Effector memory CD8-positive, alpha-beta T cell (primary cell): Measurements from ENCODE around the gene SCGB3A2.

Experiments used
- ATAC-seq: fragments of 150-1000 bp; cut with Tn5 transposase; replicated peaks from 2 replicates; pipeline ENCODE4 v1.10.0; 2021; ENCODE audit warnings: mild to moderate bottlenecking, moderate library complexity
- DNase-seq, 3 experiments: peaks; one replicate each; pipeline ENCODE4 v3.0.0; 2021
- H3K27ac Mint-ChIP-seq, 2 donors: one replicate each; pipeline ENCODE4 v1.8.0; 2022; ENCODE audit warnings: mild to moderate bottlenecking in 2 of 2, mixed read lengths in 2 of 2, moderate library complexity in 2 of 2
- H3K27me3 Mint-ChIP-seq, 2 donors: one replicate each; pipeline ENCODE4 v1.8.0; 2022; ENCODE audit warnings: mixed read lengths in 2 of 2
- H3K36me3 Mint-ChIP-seq: one replicate; pipeline ENCODE4 v1.8.0; 2022; ENCODE audit warnings: mild to moderate bottlenecking, moderate library complexity, mixed read lengths; ENCODE audit not compliant: insufficient read depth
- H3K4me1 Mint-ChIP-seq, 2 donors: one replicate each; pipeline ENCODE4 v1.8.0; 2022; ENCODE audit warnings: low read depth in 2 of 2, mixed read lengths in 2 of 2
- H3K4me3 Mint-ChIP-seq, 2 donors: one replicate each; pipeline ENCODE4 v1.8.0; 2022; ENCODE audit warnings: mild to moderate bottlenecking in 2 of 2, mixed read lengths in 2 of 2, moderate library complexity in 2 of 2
- H3K9me3 Mint-ChIP-seq, 2 donors: one replicate each; pipeline ENCODE4 v1.8.0; 2022; ENCODE audit warnings: mixed read lengths in 2 of 2
- total RNA-seq, 9 experiments: gene quantifications; one replicate each; lab custom pipeline; 2026; lab: John Stamatoyannopoulos, UW

SCGB3A2 gene, protein sequence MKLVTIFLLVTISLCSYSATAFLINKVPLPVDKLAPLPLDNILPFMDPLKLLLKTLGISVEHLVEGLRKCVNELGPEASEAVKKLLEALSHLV
- 0 to 0.13 (median 0) reads per million in 9 experiments for total RNA-seq

DNA sequence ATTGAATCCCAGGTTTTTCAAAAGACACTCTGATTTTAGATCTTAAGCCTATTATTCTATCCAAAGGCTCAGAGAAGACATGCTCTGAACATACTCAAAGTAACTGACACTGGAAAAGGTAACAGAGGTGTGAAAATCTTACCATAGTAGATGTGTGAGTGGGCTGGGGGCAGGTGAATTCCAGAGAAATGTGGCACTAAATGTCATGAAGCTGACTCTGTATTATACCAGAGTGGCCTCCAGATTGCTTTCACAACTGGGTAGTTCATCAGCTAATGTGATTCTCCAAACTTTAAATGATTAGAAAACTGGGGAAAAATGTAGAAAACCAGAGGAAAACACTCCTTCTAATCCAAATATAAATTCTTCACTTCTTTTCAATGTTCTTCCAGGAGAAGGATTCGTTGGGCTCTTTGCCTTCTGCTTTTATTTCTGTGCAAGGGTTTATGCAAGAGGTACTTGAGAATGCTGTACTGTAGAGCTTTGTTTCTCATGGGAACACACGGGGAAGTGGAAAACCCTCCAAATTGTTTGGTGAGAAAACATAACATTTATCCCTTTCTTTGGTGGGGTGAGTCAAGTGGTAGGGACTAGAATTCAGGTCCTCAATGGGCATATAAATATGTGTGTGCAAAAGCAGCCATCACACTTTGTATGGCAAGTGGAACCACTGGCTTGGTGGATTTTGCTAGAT lies at the start of gene SCGB3A2:
SCGB3A2 (plus strand) TSS at position 646 of the 694 bp plus-strand sequence. CDS start 93 bp downstream, outside the sequence.
- Mint-ChIP-seq H3K27me3 (peaks cover 31 to 33% of the 10 kb centered on the region in 2 donors), H3K27ac (no peak within 1 kb of the TSS), H3K36me3 (no peaks in the 10 kb centered on the region), H3K4me1 (no peaks in the 10 kb centered on the region), H3K9me3 (no peaks in the 10 kb centered on the region), H3K4me3 (no peak within 1 kb of the TSS)
- ATAC-seq = no peak
- no peak for DNase-seq

DNA sequence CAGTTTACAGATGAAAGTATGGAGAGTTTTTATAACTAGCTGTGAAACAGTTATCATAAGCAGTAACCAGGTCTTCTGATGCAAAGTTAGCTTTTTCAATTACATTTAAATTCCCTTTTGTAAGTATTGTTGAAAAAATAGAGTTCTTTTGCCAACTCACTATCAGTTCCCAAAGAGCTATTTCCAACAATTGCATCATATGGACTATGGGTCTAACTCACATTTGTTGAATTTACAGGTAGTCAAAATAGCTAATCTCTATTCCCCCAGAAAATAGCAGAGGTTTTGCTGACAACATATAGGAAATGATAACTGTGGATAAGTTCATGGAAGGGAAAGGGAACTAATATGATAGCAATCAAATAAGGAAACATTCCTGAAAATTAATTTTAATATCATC lies 48.5 kb upstream of the SCGB3A2 start:
- Mint-ChIP-seq H3K9me3 (no peaks in the 10 kb centered on the region), H3K4me1 (no peaks in the 10 kb centered on the region), H3K27me3 (peaks cover 28 to 45% of the 10 kb centered on the region in 2 donors), H3K36me3 (no peaks in the 10 kb centered on the region), H3K4me3 (no peak overlapping the region), H3K27ac (no peak overlapping the region)
- ATAC-seq (no peak), DNase-seq (no peak)

DNA sequence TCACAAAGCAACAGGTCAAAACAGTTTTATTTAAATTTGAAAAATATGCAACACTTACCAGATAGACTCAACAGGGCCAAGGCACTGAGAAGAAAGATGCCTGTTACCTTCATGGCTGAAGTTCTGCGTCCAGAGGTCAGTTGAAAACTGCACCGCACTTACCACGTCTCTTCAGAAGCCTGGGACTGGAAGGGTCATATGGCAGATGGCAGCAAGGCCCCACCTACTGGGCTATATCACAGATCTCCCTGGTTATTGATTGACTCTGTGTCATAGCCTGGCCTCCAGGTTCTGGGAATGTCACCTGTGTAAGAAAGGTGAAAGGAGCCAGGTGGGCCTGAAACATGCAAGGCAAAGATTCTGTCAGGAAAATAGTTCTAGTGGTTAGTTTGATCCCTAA lies 47.0 kb upstream of the SCGB3A2 start, which contains the start of gene SPINK1:
SPINK1 (minus strand) TSS at position 207 of the 400 bp plus-strand sequence; CDS start at position 113, 94 bp downstream.
- H3K27ac Mint-ChIP-seq = no peak within 1 kb of the TSS
- peaks cover 28 to 33% of the 10 kb centered on the region in 2 donors for H3K27me3 Mint-ChIP-seq
- H3K4me1 Mint-ChIP-seq = no peaks in the 10 kb centered on the region

DNA sequence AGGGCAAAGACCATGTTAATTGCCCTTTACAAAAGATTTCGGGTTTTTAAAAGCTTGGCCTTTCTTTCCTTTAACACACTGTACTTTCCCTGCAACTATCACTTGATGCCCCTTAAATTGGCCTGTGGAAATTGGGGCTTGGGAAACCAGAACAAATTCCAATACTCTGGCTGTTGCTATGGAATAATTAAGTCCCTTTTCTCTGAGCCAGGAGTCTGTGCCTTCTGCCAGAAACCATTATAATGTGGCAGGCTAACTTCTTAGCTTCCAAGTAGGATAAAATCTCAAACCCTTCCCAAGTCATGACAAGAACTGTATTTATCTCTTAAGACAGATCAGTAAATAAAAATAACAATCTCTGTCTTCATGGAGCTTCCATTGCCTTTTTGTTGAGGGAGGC lies 46.0 kb upstream of the SCGB3A2 start:
- ATAC-seq = no peak
- no peaks in the 10 kb centered on the region for H3K36me3 Mint-ChIP-seq
- H3K27ac Mint-ChIP-seq = no peak overlapping the region
- no peaks in the 10 kb centered on the region for H3K4me1 Mint-ChIP-seq
- no peaks in the 10 kb centered on the region for H3K9me3 Mint-ChIP-seq
- DNase-seq = no peak
- H3K4me3 Mint-ChIP-seq = no peak overlapping the region
- H3K27me3 Mint-ChIP-seq = peaks cover 22 to 33% of the 10 kb centered on the region in 2 donors

More for the DNA sequence above, 47.0 kb upstream of the SCGB3A2 start, which contains the start of gene SPINK1:
- DNase-seq = no peak
- Mint-ChIP-seq H3K9me3 (no peaks in the 10 kb centered on the region), H3K4me3 (no peak within 1 kb of the TSS), H3K36me3 (no peaks in the 10 kb centered on the region)
- no peak for ATAC-seq

DNA sequence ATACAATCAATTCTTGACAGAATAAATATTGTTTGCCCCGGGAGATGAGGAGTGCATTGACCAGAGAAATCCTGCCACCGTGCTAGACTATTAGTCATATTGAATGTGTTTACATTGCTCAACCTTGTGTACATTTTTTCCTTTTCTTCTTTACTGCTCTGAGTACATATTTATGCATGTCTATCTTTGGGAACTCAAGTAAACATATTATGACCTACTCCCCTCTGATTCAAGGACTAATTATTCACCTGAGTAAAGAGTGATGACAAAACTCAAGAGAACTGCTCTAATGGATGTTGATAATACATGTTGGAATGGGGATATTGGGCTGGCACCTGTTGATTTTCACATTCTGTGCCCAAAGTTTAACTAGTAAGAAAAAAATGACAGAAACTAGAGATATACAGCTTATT lies 43.1 kb upstream of the SCGB3A2 start:
- H3K27ac Mint-ChIP-seq = no peak overlapping the region
- ATAC-seq (no peak), DNase-seq (no peak)
- no peaks in the 10 kb centered on the region for H3K4me1 Mint-ChIP-seq
- H3K27me3 Mint-ChIP-seq = peaks cover 0 to 8% of the 10 kb centered on the region in 2 donors
- H3K36me3 Mint-ChIP-seq = no peaks in the 10 kb centered on the region
- no peaks in the 10 kb centered on the region for H3K9me3 Mint-ChIP-seq
- no peak overlapping the region for H3K4me3 Mint-ChIP-seq

DNA sequence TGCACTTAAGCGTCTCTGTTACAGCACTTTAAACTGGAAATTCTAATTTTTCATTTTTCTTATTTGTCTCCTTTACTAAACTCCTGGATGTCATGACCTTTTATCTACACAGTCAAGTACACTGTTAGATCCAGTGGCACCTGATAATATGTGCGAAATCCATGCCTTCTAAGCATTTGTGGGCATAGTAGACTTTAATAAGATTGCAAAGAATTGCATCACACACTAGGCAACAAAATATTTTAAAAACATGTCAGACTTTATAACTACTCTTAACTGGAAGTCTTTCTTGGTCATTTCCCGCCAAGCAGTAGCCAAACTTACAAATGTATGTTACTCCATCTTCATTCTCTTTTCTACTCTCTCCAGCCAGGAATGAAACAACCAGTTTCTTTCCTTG lies 42.1 kb upstream of the SCGB3A2 start:
- Mint-ChIP-seq H3K27ac (no peak overlapping the region), H3K4me3 (no peak overlapping the region), H3K9me3 (no peaks in the 10 kb centered on the region), H3K36me3 (no peaks in the 10 kb centered on the region), H3K27me3 (peaks cover 0 to 8% of the 10 kb centered on the region in 2 donors), H3K4me1 (no peaks in the 10 kb centered on the region)
- DNase-seq = no peak
- no peak for ATAC-seq

DNA sequence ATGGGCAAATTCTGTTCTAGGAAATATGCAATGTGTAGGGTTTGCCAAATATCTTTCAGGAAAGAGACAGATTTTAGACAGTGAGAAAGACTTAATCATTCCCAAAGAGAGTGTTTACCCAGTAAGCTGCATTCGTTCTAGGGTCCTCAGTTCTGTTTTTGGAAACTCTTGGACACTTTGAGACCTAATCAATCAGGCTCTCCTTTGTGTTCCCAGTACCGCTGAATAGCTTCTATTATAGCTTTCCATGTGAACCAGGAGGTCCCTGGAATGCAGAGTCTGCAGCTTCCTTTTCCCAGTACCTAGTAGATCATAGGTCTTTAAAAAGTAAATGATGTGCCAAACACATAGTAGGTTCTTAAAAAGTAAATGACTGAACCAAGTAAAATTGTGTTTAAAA lies 35.6 kb upstream of the SCGB3A2 start:
- ATAC-seq (no peak), DNase-seq (no peak)
- no peaks in the 10 kb centered on the region for H3K9me3 Mint-ChIP-seq
- no peaks in the 10 kb centered on the region for H3K36me3 Mint-ChIP-seq
- peaks cover 15 to 39% of the 10 kb centered on the region in 2 donors for H3K27me3 Mint-ChIP-seq
- no peak overlapping the region for H3K4me3 Mint-ChIP-seq
- H3K4me1 Mint-ChIP-seq = no peaks in the 10 kb centered on the region
- no peak overlapping the region for H3K27ac Mint-ChIP-seq

DNA sequence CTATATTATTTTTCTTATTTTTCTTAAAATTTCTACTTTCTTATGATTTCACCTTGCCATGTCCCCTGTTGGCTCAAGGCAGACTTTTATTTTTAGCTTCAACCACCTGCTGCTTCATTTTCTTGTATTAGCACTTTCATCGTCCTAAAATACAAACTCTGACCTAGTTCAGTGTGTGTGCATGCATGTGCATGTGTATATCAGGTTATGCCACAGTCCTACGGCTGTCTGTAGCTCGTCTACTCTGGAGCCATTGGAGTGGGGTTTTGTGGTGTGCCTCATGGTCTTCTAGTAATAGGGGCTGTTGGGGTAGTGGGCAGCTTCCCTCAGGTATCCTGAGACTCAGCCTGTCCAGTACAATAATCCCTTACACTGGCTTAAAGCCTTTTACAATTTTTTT lies 33.7 kb upstream of the SCGB3A2 start:
- H3K27me3 Mint-ChIP-seq = peaks cover 22 to 48% of the 10 kb centered on the region in 2 donors
- H3K27ac Mint-ChIP-seq = no peak overlapping the region
- H3K4me1 Mint-ChIP-seq = no peaks in the 10 kb centered on the region
- H3K9me3 Mint-ChIP-seq = no peaks in the 10 kb centered on the region
- ATAC-seq (no peak), DNase-seq (no peak)
- H3K4me3 Mint-ChIP-seq = no peak overlapping the region
- H3K36me3 Mint-ChIP-seq = no peaks in the 10 kb centered on the region

DNA sequence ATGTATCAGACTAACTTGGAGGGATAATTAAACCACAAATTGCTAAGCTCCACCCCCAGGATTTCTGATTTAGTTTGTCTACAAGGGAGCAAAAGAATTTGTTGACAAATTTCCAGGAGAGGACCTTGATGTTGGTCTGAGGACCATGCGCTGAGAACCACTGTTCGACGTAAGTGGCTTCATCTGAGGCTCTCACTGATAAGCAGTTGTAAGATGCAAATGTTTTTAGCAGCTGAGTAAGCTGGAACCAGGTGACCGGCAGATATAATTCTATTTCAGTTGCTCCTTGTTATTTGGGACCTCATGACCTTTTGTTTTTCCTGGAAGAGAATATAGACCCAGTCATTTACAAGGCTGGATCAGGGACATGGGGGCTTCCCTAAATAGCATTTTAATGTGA lies 32.9 kb upstream of the SCGB3A2 start:
- H3K27me3 Mint-ChIP-seq = peaks cover 22 to 48% of the 10 kb centered on the region in 2 donors
- no peaks in the 10 kb centered on the region for H3K9me3 Mint-ChIP-seq
- no peak overlapping the region for H3K27ac Mint-ChIP-seq
- no peak for ATAC-seq
- H3K4me3 Mint-ChIP-seq = no peak overlapping the region
- no peaks in the 10 kb centered on the region for H3K4me1 Mint-ChIP-seq
- no peaks in the 10 kb centered on the region for H3K36me3 Mint-ChIP-seq
- no peak for DNase-seq

DNA sequence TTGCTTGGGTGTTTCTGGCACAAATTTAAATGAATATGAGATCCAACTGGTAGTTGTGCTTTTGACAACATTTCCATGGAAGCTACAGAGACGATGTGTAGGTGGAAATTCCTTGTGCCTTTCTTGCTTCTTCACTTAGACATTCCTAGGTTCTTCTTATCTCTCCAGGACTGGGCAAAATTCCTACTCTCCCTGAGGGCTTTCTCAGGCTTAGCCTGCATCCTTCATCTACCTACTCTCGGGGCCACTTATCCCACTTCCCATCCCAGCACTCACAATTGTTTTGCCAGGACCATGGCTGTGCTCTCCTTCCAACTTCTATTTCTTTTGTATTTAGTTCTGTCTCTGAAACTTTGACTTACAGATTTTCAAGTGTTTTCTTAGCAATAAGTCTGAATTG lies 29.3 kb upstream of the SCGB3A2 start:
- H3K36me3 Mint-ChIP-seq = no peaks in the 10 kb centered on the region
- ATAC-seq = no peak
- no peaks in the 10 kb centered on the region for H3K9me3 Mint-ChIP-seq
- no peak for DNase-seq
- H3K4me1 Mint-ChIP-seq = no peaks in the 10 kb centered on the region
- H3K27ac Mint-ChIP-seq = no peak overlapping the region
- H3K4me3 Mint-ChIP-seq = no peak overlapping the region
- H3K27me3 Mint-ChIP-seq = peaks cover 9 to 39% of the 10 kb centered on the region in 2 donors

DNA sequence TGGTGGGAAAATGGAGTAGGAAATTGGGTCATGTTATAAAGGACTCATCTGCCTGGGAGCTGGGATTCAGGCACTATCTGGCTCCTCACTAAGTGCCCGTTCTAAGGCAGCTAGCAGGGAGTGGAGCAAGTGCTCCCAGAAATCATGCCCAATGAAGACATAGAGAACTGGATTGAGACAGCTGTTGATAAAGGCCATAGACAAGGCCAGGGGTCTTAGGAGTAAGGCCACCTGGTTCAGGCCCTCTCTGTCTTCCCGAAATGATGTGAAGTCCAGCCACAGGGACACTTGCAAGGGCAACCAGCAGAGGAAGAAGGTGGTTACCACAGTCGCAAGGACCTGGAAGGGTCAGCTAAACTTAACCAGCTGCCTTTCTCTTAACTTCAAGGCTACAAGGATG lies 26.9 kb upstream of the SCGB3A2 start:
- no peaks in the 10 kb centered on the region for H3K4me1 Mint-ChIP-seq
- H3K27me3 Mint-ChIP-seq = peaks cover 13 to 37% of the 10 kb centered on the region in 2 donors
- no peak for ATAC-seq
- DNase-seq = no peak
- H3K9me3 Mint-ChIP-seq = no peaks in the 10 kb centered on the region
- no peak overlapping the region for H3K4me3 Mint-ChIP-seq
- no peak overlapping the region for H3K27ac Mint-ChIP-seq
- no peaks in the 10 kb centered on the region for H3K36me3 Mint-ChIP-seq

DNA sequence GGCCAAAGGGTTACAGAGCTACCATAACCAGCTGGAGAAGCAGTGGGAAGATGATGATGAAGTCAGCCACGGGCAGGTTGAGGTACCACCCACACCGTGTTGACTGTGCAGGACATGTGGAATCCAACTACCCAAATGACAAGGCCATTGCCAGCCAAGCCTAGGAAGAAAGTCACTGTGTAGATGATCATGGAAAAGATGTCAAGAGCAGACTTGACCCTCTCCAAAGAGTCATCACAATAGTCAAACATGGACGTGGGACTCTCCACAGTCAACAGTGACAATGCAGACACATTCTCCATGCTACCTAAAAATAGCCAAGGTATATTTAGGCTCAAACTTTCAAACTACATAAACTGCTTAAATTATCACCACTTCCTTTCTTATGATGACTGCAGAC lies 26.1 kb upstream of the SCGB3A2 start:
- no peaks in the 10 kb centered on the region for H3K9me3 Mint-ChIP-seq
- no peaks in the 10 kb centered on the region for H3K4me1 Mint-ChIP-seq
- H3K4me3 Mint-ChIP-seq = no peak overlapping the region
- no peak overlapping the region for H3K27ac Mint-ChIP-seq
- no peak for DNase-seq
- H3K27me3 Mint-ChIP-seq = peaks cover 13 to 29% of the 10 kb centered on the region in 2 donors
- no peaks in the 10 kb centered on the region for H3K36me3 Mint-ChIP-seq
- no peak for ATAC-seq

DNA sequence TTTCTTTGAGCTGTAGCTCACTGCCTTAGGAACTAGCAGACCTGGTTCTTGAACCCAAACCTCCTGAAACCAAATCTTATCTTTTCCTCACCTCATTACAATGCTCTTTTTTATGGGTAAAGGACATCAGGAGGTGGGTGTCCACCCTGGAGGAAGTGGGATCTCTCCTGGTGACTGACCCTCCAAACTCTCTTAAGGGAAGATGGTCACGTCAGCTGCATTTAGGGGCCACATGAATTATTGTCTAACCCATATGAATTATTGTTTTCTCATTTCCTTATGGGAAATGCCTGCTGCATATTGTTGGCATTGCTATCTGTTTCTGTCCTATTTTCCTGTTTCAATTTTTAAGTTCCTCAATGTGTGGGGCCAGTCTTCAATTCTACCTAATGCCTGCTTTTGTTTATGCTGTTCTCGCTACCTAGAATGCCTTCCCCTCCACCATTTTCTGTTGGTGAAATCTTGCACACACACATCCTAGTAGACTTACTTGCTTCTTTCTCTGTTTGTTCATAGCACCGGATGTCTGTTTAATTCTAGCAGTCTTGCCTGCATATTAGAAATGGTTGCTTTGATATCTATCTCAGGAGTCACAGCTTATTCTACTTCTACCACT lies 25.0 kb upstream of the SCGB3A2 start:
- DNase-seq (no peak), ATAC-seq (no peak)
- H3K4me1 Mint-ChIP-seq = no peaks in the 10 kb centered on the region
- no peak overlapping the region for H3K4me3 Mint-ChIP-seq
- H3K27me3 Mint-ChIP-seq = peaks cover 16 to 27% of the 10 kb centered on the region in 2 donors
- H3K36me3 Mint-ChIP-seq = no peaks in the 10 kb centered on the region
- no peaks in the 10 kb centered on the region for H3K9me3 Mint-ChIP-seq
- no peak overlapping the region for H3K27ac Mint-ChIP-seq

DNA sequence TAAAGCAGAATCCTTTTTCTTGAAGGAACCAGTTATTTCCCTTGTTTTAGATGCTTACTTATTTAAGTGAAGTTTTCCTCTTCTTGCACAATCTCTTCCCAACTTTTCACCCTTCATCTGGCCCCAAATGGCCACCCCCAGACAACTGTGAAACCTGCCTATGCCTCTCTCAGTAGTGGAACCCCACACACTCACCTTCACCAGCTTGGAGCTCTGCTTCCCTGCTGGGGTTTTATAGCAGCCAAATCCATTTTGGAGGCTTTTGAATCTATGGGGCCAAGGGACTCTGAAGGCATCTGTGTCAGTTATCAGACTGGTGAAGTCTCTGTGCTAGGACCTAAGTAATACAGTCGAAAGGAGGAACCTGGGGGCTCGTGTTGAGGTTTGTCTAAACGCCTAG lies 24.2 kb upstream of the SCGB3A2 start:
- Mint-ChIP-seq H3K27me3 (peaks cover 14 to 22% of the 10 kb centered on the region in 2 donors), H3K36me3 (no peaks in the 10 kb centered on the region), H3K27ac (no peak overlapping the region), H3K9me3 (no peaks in the 10 kb centered on the region), H3K4me1 (no peaks in the 10 kb centered on the region), H3K4me3 (no peak overlapping the region)
- DNase-seq (no peak), ATAC-seq (no peak)
